Lower leg skin (tissue), 3 donors: ENCODE data around the gene NR1H4.

Experiments
- CTCF ChIP-seq, 3 donors: fragments of 450-650 bp; IDR thresholded peaks; one replicate each; pipeline ENCODE4 v1.5.1; 2016; ENCODE audit warnings: antibody characterized with exemption in 3 of 3, mild to moderate bottlenecking in 3 of 3, moderate library complexity in 2 of 3
- POLR2A ChIP-seq, 2 donors: fragments of 450-650 bp; IDR thresholded peaks; one replicate each; pipeline ENCODE4 v1.6.1; 2016 to 2017; ENCODE audit warnings: antibody characterized with exemption in 2 of 2, mild to moderate bottlenecking in 1 of 2, moderate library complexity in 1 of 2

GRCh38 chr12:100512692-100513091 lies 39.0 kb downstream of the NR1H4 start:
- TF ChIP-seq POLR2A (IDR thresholded peaks at IDR 0.05), result no peak
- TF ChIP-seq CTCF (IDR thresholded peaks at IDR 0.05), result no peak
